NCI-H2081 (cell line): Measurements from ENCODE around the gene KIAA0753.
A peak's percentile ranks its signal among the peaks of the same experiment; 100 is the strongest.
"Not testable (repeated sequence)": the region's sequence is repeated elsewhere in the genome, so short reads cannot be mapped to it uniquely, and the experiment has no call there.

ENCODE experiments used
- DNase-seq, 2 experiments: peaks; one replicate each; lab custom pipeline; 2025; lab: John Stamatoyannopoulos, UW

KIAA0753 gene

DNA sequence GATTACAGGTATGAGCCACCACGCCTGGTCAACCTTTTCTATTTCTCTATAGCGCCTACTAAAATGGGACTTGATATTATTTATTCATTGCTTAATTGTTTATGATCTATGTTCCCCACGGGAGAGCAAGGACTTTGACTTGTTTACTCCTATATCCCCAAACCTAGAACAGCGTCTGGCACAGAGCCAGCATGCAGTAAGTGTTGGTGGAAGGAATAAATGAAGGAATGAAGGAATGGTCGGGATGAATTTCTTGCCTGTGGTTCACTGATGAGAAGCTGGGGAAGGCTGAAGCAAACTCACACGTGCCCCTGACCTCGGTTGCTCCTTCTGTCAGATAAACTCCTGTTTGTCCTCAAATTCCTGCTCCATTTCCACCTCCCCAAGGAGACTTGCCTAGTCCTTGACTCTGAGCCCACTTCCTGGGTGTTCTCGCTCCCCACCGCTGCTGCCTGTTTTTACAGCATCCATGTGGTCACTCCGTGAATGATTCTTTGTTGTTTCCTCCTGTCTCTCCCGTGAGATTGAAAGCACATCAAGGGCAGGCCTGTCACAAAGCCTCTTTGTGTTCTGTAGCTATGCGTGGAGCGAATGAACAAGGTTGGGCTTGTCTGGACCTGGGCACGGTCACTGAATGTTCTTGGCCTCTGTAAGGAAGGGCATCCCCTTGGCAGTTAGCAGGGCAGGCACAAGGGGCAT is 28.4 kb upstream of the KIAA0753 start:
- no peak for DNase-seq

DNA sequence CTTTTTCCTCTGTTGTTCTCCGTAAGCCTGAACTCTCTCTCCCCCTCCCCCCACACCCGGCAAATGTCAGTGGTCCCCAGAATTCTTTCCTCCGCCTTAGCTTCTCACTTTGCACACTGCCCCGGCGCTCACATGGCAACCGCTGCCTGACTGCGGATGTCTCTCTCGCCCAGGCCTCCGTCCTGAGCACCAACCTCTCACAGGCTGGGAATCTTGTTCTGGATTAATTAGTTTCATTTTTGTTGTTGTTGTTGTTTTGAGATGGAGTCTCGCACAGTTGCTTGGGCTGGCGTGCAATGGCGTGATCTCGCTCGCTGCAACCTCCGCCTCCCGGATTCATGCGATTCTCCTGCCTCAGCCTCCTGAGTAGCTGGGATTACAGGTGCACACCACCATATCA is 27.7 kb upstream of the KIAA0753 start:
- DNase-seq = no peak

DNA sequence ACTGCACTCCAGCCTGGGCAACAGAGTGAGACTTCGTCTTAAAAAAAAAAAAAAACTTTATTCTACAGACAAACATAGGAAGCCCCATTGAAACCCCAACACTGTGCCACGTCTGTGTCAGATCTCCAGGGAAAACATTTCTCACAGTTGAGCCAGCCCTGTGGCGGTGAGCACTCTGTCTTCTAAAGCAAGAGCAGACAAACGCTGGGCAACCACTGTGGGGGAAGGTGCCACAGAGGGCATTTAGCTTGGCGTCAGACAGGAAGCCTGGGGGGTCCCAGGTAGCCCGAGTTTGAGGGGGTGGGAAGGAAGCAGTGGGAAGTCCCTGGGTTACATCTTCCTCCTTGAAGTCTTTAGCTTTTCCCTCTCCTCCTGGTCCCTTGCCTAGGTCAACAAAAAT is 27.0 kb upstream of the KIAA0753 start:
- no peak for DNase-seq

GRCh38 chr17:6666557-6666956 is 26.0 kb upstream of the KIAA0753 start:
- DNase-seq = no peak

- peak; percentile 29 to 49 for DNase-seq
These were observed 25.6 kb upstream of the KIAA0753 start for GRCh38 chr17:6666077-6666521.

GRCh38 chr17:6663200-6663599 is 22.7 kb upstream of the KIAA0753 start:
- DNase-seq = not testable (repeated sequence)

- no peak for DNase-seq
These were observed 20.9 kb upstream of the KIAA0753 start for GRCh38 chr17:6661464-6661848.

DNA sequence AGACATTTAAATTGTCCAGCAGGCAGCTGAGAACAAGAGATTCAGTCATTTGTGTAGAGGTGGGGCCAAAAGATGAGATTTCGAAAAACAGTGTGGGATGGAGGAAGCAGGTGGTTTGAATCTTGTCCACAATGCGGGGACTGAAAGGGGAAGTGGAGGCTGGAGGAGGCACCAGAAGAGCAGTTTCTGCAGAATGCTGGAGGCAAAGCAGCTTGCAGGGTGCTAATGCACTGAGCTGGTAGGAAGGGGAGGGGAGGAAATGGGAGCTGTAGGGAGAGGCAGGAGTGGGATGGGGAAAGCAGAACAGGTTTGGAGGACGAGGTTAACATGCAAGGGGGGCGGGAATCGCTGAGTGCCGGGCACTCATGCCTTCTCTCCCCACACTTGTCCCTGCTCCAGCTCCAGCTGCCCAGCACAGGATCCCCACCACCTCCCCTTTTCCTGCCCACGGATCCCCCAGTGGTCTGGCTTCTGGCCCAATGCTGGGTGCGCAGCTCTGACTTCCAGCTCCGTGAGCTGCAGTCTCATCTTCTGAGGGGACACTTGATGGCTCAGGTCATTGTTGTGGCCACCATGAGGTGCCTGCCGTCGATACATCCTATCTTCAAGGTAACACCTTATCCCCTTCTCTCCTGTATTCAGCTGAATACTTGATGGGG is 20.4 kb upstream of the KIAA0753 start:
- DNase-seq = no peak

DNA sequence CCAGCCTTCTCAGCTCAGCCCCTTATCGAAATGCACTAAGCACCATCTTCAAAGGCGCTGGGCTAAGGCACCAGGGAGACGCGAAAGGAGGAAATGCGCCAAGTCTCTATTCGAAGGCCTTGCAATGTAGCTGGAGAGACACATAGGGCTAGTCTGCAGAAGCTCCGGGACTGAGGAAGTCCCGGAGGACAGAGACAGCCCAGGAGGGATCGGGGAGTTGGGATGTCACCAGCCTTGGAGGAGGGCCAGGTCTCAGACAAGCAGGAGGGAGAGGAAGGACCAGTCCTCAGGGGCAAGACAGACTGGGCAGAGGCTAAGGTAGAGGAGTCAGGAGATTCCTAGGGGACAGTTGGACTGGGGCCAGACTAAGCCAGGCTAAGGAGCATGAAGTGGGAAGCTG is 19.6 kb upstream of the KIAA0753 start:
- no peak for DNase-seq

DNA sequence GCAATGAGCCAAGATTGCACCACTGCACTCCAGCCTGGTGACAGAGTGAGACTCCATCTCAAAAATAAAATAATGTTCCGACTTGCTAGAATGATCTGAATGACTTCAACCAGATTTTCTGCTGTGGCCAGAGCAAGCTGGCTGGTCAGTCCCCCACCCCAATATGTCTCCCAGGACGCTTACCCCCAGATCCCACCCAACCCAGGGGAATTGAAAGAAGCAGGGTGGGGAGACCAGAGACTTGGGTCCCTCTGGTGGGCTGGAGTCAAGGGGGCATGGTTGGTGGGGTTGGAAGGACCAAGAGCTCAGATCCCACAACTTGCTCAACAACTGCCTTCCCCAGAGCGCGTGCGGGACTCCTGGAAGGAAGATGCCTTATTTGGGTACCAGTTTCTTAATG is 17.9 kb upstream of the KIAA0753 start:
- not testable (repeated sequence) for DNase-seq

GRCh38 chr17:6657633-6658287 is 17.2 kb upstream of the KIAA0753 start:
- DNase-seq = no peak

DNA sequence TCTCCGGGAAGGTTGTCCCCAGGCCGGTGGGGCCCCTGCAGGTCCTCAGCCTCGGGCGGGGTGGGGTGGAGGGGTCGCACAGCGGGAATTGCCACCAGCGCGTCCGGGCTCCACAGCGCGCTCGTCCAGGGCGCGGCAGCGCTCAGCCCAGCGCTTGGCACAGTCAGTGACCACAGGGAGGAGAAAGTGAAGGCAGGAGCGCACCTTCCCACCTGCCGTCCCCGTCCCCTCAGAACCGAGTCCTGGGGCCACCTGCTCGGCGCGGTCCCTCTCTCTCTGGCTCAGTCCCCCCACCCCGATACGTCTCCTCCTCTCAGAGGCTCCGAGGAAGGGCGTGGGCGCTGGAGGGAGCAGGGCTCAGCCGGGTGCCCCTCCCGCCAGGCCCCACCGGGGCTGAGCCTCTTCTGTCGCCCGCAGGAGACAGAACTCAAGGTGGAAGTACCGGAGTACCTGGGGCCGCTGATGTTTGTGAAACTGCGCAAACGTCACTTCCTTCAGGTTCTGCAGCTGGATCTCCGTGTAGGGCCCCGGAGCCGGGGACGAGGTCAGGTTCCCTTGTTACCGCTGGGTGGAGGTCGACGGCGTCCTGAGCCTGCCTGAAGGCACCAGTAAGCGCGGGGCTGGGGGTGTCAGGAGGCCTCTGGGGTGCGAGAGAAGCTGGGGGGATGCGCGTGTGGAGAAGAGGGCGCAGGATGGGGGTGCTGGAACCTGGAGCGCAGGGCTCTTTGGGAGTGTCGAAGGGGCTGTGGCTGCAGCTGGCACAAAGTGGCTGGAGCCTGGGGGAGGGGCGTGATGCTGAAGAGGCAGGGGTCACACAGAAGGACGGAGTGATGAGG is 16.5 kb upstream of the KIAA0753 start:
- DNase-seq = not testable (repeated sequence)

DNA sequence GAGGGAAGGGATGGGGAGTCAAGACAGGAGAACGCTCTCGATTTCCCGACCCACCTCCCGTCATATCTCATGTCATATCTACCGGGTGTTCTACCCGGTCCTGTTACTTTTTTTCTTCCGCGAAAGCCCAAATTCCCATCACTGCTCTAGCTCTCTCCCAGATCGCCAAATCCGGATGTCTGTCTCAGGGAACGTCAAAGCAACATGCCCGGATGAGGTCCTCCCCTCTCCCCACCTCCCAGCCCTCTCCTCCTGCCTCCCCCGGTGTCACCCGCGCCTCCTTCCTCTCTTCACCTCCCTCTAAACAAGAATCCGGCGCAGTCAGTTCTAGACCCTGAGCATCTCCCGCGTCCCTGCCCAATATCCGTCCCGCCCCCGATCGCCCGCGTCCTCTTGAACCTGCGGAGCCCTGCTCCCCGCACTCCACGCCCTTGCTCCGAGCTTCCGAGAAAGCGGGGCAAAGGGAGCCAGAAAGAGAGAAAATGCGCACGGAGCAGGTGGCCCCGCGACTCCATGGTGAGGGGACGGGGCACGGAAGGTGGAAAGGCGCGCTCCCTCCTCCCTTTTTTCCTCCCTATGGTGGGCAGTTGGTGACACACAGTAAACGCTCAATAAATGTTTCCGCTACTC is 15.3 kb upstream of the KIAA0753 start:
- not testable (repeated sequence) for DNase-seq

DNA sequence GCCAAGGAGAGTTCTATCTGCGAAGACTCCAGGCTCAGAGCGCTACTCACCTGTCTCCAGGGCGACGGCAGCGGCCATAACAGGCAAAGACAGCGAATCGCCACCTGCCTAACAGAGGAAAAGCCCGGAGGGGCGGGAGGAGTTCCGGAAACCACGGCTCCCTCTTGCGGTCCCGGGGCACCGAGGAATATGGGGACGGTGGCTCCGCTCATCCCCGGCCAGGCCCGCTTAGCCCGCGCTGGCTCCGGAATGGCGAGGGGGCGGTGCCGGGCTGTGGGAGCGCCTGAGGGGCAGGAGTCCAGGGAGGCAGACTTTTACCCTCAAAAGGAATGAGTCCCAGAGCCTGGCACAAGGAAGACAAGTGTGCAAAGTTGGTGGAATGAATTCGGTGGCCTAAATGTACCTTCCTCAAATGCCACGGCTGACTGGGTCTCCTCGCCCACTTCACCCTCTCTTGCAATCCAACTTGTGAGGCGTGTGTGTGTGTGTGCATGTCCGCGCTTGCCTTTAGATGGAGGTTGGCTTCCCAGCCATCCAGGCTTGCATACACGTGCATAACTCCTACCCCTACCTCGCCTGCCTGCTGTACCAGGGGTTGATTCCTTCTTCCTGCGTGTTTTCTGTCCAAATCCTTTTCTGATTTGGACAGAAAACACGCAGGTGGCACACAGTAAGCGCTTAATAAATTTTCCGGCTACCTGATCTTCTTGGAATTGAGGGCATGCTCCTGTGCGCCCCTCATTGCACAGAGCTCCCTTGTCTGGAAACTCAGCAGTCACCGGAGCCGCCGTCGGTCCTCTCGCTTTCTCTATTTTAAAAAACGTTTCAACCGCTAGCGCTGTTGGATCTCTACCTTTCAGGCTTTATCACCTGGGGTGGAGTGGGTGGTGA is 14.6 kb upstream of the KIAA0753 start:
- peak; percentile 27 to 60 for DNase-seq

DNA sequence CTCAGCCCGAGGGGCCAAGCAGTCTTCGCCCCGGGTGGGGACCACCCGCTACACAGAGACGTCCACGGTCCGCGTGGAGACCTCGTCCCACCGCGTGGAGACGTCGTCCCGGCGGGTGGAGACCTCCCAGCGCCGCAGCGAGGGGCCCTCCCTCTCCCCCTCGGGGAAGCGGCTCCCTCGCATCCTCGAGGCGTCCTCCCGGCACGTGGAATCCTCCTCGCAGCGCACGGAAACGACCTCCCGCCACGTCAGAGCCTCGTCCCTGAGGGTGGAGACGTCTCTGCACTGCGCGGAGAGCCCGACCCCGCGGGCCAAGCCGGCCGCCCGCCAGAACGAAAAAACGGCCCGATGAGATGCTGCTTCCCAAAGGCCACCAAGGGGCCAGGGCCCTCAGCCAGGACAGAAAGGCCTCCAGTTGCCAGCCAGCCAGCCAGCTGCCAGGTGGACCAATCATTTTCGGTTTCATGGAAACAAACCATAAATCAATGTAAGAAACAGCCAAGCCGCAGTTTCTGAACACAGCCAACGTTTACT is 11.5 kb upstream of the KIAA0753 start:
- DNase-seq = peak in 1 of 2 experiments; percentile 35

GRCh38 chr17:6651354-6651918 is 10.9 kb upstream of the KIAA0753 start, which contains the start of the genes C17orf100 and MED31:
C17orf100 (plus strand) TSS chr17:6651762; CDS start chr17:6651914, 152 bp downstream.
MED31 (minus strand) TSS chr17:6651605; CDS start chr17:6651528, 77 bp downstream.
- DNase-seq = peak; percentile 82 to 87

GRCh38 chr17:6648181-6648580 is 7.7 kb upstream of the KIAA0753 start:
- DNase-seq = peak in 1 of 2 experiments; percentile 20

GRCh38 chr17:6643451-6644125 is 3.1 kb upstream of the KIAA0753 start:
- DNase-seq = no peak

- no peak for DNase-seq
These were observed 2.1 kb upstream of the KIAA0753 start for GRCh38 chr17:6642592-6642991.
